Measurements from ENCODE around the gene RPP30. TPM values are rescaled to one million over a fixed set of nuclear protein-coding genes. Genes with fewer than 3 reads are reported as not detected.

The RPP30 gene
- total and polyA plus RNA-seq, 9 of the 15 experiments (the other 6 are each of a cell fraction or from before 2014, with no cell fraction given), result 37.3 to 170 (median 69.1) TPM

DNA sequence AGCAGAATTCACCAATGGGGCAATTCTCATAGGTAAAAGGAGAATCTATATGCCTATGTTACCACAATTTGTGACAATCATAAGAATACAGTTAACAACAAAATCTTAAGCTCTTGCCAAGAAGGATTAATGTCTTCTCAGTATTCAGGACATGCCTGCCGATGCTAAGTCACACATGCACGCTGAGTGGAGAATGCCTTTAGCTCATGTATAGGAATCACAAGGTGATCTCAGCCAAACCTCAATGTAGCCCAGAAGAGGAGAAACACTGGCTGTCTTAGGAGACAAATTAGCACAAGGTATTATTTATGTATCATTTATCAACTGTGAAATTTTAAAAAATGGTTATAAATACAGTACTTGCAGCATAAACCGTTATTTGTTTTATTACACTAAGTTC lies 16.6 kb upstream of the RPP30 start:
- H3K4me2 ChIP-seq (ENCODE audit: insufficient read depth, low read length), result no peak overlapping the region
- in situ Hi-C loops (cut with MboI) (loop anchor here (10.0 to 25.0 kb wide), 2 partner anchors 100 to 1418 kb away; no protein-coding TSS in a partner anchor), intact Hi-C loops (cut with micrococcal nuclease) (no loop called here)
- no peak overlapping the region for H3K4me3 ChIP-seq
- ATAC-seq (no peak), FAIRE-seq (no peak), DNase-seq (ENCODE audit: extremely low read depth in 1 of 4, low spot score in 3 of 4) (no peak)
- no peak overlapping the region for H3K27ac ChIP-seq (ENCODE audit: extremely low read depth, low read depth, low read length)
- H3K9me3 ChIP-seq (replicated peaks; ENCODE audit: control insufficient read depth, insufficient read depth, low read depth, low read length), result no peaks in the 10 kb centered on the region; the same call in 1 of the 2 replicates
- H3K36me3 ChIP-seq (ENCODE audit: control insufficient read depth, insufficient read depth, low read length), result no peaks in the 10 kb centered on the region
- no peak overlapping the region for H2AFZ ChIP-seq (ENCODE audit: low read depth, low read length)
- H4K20me1 ChIP-seq (replicated peaks; ENCODE audit: control insufficient read depth, insufficient read depth, low read length), result no peaks in the 10 kb centered on the region
- peaks cover 0 to 15% of the 10 kb centered on the region in 2 experiments; a peak in 3 of 5 replicates for H3K4me1 ChIP-seq (replicated peaks in 1 of 2; ENCODE audit: control insufficient read depth in 2 of 2, insufficient read depth in 2 of 2, low read length in 2 of 2)
- H3K27me3 ChIP-seq (ENCODE audit: control insufficient read depth in 2 of 2, insufficient read depth in 2 of 2, low read length in 2 of 2), result peaks cover 8 to 13% of the 10 kb centered on the region in 2 experiments; a peak in 4 of 5 replicates
- BruUV-seq (replicated peaks), result no TSS peak
- CTCF ChIA-PET (ENCODE audit: low intra/inter-chr PET ratio), result no interaction called here
- no peaks in the 10 kb centered on the region for H3K9me1 ChIP-seq (ENCODE audit: control insufficient read depth, insufficient read depth, low read length)
- H3K9ac ChIP-seq (ENCODE audit: insufficient read depth in 1 of 2, low read depth in 2 of 2, low read length in 2 of 2), result no peak overlapping the region
- POLR2A ChIA-PET, result no interaction called here
- TF ChIP-seq NCOA6 (IDR thresholded peaks at IDR 0.05) (no peak), ZEB2 (IDR thresholded peaks at IDR 0.05) (no peak)
- 2% methylated on average over 3 of the region's 3 CpGs for WGBS (ENCODE audit: insufficient coverage, low coverage, missing lambda C conversion rate)
- no peaks in the 10 kb centered on the region for H3K79me2 ChIP-seq (ENCODE audit: control insufficient read depth, insufficient read depth, low read length)

GRCh38 chr10:90856261-90856660 lies 15.5 kb upstream of the RPP30 start:
- H3K27ac ChIP-seq (ENCODE audit: extremely low read depth, low read depth, low read length), result no peak overlapping the region
- intact Hi-C loops (cut with micrococcal nuclease) (no loop called here), in situ Hi-C loops (cut with MboI) (loop anchor here (10.0 to 25.0 kb wide), 2 partner anchors 101 to 1419 kb away; no protein-coding TSS in a partner anchor)
- FAIRE-seq (no peak), DNase-seq (ENCODE audit: extremely low read depth in 1 of 4, low spot score in 3 of 4) (no peak), ATAC-seq (no peak)
- H3K9me3 ChIP-seq (replicated peaks; ENCODE audit: control insufficient read depth, insufficient read depth, low read depth, low read length), result no peaks in the 10 kb centered on the region
- no TSS peak for BruUV-seq (replicated peaks)
- peaks cover 8 to 13% of the 10 kb centered on the region in 2 experiments; a peak in 4 of 5 replicates for H3K27me3 ChIP-seq (ENCODE audit: control insufficient read depth in 2 of 2, insufficient read depth in 2 of 2, low read length in 2 of 2)
- whole genome bisulfite sequencing (ENCODE audit: insufficient coverage, low coverage, missing lambda C conversion rate), result 61% methylated on average over 3 of the region's 3 CpGs
- POLR2A ChIA-PET, result no interaction called here
- H3K4me1 ChIP-seq (replicated peaks in 1 of 2; ENCODE audit: control insufficient read depth in 2 of 2, insufficient read depth in 2 of 2, low read length in 2 of 2), result peaks cover 0 to 15% of the 10 kb centered on the region in 2 experiments; a peak in 3 of 5 replicates
- no peak overlapping the region for H3K9ac ChIP-seq (ENCODE audit: insufficient read depth in 1 of 2, low read depth in 2 of 2, low read length in 2 of 2)
- no peaks in the 10 kb centered on the region for H3K79me2 ChIP-seq (ENCODE audit: control insufficient read depth, insufficient read depth, low read length)
- H3K4me3 ChIP-seq, result no peak overlapping the region
- H4K20me1 ChIP-seq (replicated peaks; ENCODE audit: control insufficient read depth, insufficient read depth, low read length), result no peaks in the 10 kb centered on the region
- no peaks in the 10 kb centered on the region for H3K36me3 ChIP-seq (ENCODE audit: control insufficient read depth, insufficient read depth, low read length)
- no peak overlapping the region for H3K4me2 ChIP-seq (ENCODE audit: insufficient read depth, low read length)
- no peak overlapping the region for H2AFZ ChIP-seq (ENCODE audit: low read depth, low read length)
- no peaks in the 10 kb centered on the region for H3K9me1 ChIP-seq (ENCODE audit: control insufficient read depth, insufficient read depth, low read length)
- CTCF ChIA-PET (ENCODE audit: low intra/inter-chr PET ratio), result no interaction called here
- no peak for TF ChIP-seq ZBTB7A (IDR thresholded peaks at IDR 0.05; ENCODE audit: borderline replicate concordance, control insufficient read depth, low read depth, low read length)
- TF ChIP-seq ZKSCAN8 (CRISPR knock-in tag; IDR thresholded peaks at IDR 0.05), result no peak
- no peak for TF ChIP-seq THAP12 (CRISPR knock-in tag; IDR thresholded peaks at IDR 0.05)
- TF ChIP-seq E2F8 (IDR thresholded peaks at IDR 0.05; ENCODE audit: low read depth, partially characterized antibody), result no peak
- no peak for TF ChIP-seq CLOCK (CRISPR knock-in tag; IDR thresholded peaks at IDR 0.05; ENCODE audit: borderline replicate concordance)
- no peak for TF ChIP-seq ARHGAP35 (IDR thresholded peaks at IDR 0.05; ENCODE audit: partially characterized antibody)

All from K562 (cell line).